Spinal cord (tissue), 10 donors: ENCODE measurements around the gene NYAP2. TPM values are rescaled to one million over a fixed set of nuclear protein-coding genes. Genes with fewer than 3 reads are reported as not detected.
A peak's percentile ranks its signal among the peaks of the same experiment; 100 is the strongest.

Experiments used
- DNase-seq, 6 donors: peaks; one replicate each; pipeline versions ENCODE4 v3.0.0 to v3.0.0-alpha.2; 2013 to 2015; ENCODE audit warnings: low spot score in 6 of 6, low read depth in 4 of 6
- H3K27ac ChIP-seq: one replicate; pipeline ENCODE4 v1.5.1; 2013; ENCODE audit warnings: low read depth, low read length, control low read depth
- H3K27me3 ChIP-seq: one replicate; pipeline ENCODE4 v1.6.1; 2013; ENCODE audit warnings: low read length; ENCODE audit not compliant: control insufficient read depth, insufficient read depth
- H3K36me3 ChIP-seq: one replicate; pipeline ENCODE4 v1.6.1; 2013; ENCODE audit warnings: low read length; ENCODE audit not compliant: control insufficient read depth, insufficient read depth
- H3K4me1 ChIP-seq: one replicate; pipeline ENCODE4 v1.6.1; 2013; ENCODE audit warnings: low read length; ENCODE audit not compliant: control insufficient read depth, insufficient read depth
- H3K4me3 ChIP-seq: one replicate; pipeline ENCODE4 v1.5.1; 2013; ENCODE audit warnings: low read depth, low read length, control low read depth
- H3K9me3 ChIP-seq: one replicate; pipeline ENCODE4 v1.6.1; 2013; ENCODE audit warnings: low read length; ENCODE audit not compliant: control insufficient read depth, insufficient read depth
- WGBS: methylation state at CpG from one replicate; pipeline ENCODE4 v1.1.5; 2013; ENCODE audit warnings: missing lambda C conversion rate; ENCODE audit not compliant: insufficient coverage; 5-methylcytosine and 5-hydroxymethylcytosine counted together
- polyA plus RNA-seq, 2 donors: library from polyadenylated mRNA; unstranded; fragments of 120-200 nt; gene quantifications; one replicate each; pipeline ENCODE4 v1.2.1, GENCODE V29; 2013; ENCODE audit not compliant: insufficient read length in 2 of 2
- total RNA-seq, 2 donors: library from RNA; depleted of rRNA in 1 of 2; stranded (reverse); fragments of 120-200 nt in 1 of 2; fragments of >200 nt in 1 of 2; gene quantifications; one replicate each; pipeline versions ENCODE4 v1.2.3 to v1.2.4, GENCODE V29; 2013 to 2014
- donor health status: healthy.

The NYAP2 gene
- total and polyA plus RNA-seq, 4 donors: 3.7 to 12.6 (median 7.2) TPM

DNA sequence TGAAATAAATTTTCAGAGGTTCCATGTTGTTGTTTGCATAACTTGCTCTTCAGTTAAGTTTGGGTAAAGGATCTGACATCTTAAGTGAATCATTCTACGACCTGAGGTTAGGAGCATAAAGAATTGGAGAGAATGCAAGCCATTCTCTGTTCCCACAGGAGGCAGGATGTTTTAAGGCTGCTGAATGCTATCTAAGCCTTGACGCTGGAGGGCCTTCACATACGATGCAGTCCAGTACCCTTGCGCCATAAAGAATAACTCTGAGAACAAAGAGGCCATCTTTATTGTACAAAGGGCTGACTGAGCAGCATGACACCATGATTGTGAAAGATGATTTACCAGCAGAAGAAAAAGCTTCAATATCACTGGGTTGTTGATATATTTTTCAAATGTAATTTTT is 198.4 kb downstream of the NYAP2 start:
- 33% methylated on average over 1 of the region's 4 CpGs for WGBS
- H3K4me1 ChIP-seq: no peaks in the 10 kb centered on the region
- DNase-seq: peak in 1 of 6 donors; percentile 34

DNA sequence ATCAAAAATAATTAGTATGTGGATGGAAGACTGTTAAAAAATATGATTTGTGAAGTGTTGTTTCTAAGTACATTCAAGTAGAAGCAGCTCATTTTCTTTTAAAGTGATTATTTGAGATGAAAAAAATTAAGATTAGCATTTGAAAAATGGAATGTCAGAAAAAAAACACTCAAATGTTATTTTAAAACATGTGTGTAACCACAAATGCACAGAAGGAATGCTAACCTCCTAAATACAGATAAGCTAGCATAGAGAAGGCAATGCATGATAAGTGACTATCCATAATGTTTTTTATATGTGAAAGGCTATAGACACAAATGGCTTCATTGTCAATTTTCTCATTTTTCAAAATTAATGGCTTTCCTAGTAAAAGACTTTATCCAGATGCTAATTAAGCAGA is 198.9 kb downstream of the NYAP2 start:
- Histone ChIP-seq H3K36me3 (no peaks in the 10 kb centered on the region), H3K27me3 (no peaks in the 10 kb centered on the region), H3K9me3 (peaks cover 1% of the 10 kb centered on the region), H3K4me1 (no peaks in the 10 kb centered on the region), H3K4me3 (no peak overlapping the region), H3K27ac (no peak overlapping the region)
- no peak for DNase-seq

More for the DNA sequence above, 198.4 kb downstream of the NYAP2 start:
- Histone ChIP-seq H3K27ac (no peak overlapping the region), H3K4me3 (no peak overlapping the region), H3K36me3 (no peaks in the 10 kb centered on the region), H3K27me3 (no peaks in the 10 kb centered on the region), H3K9me3 (peaks cover 1% of the 10 kb centered on the region)

DNA sequence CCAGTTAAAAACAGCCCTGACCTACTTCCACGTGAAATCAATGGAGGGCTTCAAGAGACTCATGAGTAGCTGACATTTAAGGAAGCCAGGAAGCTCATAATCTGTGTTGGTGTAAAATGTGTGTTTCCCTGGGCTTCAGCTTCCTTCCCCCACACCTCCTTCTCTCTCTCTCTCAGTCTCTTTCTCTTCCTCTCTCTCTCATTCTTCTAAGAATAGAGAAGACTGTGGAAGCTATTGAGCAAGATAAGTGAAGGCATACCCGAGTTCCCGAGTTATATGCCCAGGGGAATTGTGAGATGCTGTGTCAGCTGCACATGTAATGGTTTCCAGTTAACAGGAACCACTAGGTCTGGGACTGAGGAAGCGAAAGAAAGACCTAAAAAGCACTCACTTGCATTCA is 199.4 kb downstream of the NYAP2 start:
- Histone ChIP-seq H3K4me3 (no peak overlapping the region), H3K27ac (no peak overlapping the region), H3K4me1 (no peaks in the 10 kb centered on the region), H3K36me3 (no peaks in the 10 kb centered on the region), H3K27me3 (no peaks in the 10 kb centered on the region), H3K9me3 (peaks cover 1% of the 10 kb centered on the region)
- no CpG with 5 or more reads among the region's 4 CpGs for WGBS
- DNase-seq: peak in 2 of 6 donors; percentile 6 to 21

DNA sequence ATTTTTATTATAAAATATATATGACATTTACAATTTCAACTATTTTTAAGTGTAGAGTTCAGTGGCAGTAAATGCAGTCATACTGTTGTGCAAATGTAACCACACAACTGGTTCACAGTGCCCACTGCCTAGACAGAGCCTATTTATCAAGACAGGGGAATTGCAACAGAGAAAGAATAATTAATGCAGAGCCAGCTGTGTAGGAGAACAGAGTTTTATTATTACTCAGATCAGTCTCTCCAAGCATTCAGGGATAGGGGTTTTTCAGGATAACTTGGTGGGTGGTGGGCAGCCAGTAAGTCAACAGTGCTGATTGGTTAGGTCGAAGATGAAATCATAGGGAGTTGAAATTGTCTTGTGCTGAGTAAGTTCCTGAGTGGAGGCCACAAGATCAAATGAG is 200.3 kb downstream of the NYAP2 start:
- H3K4me1 ChIP-seq: no peaks in the 10 kb centered on the region
- no peak overlapping the region for H3K27ac ChIP-seq
- no peaks in the 10 kb centered on the region for H3K27me3 ChIP-seq
- H3K9me3 ChIP-seq: peaks cover 1% of the 10 kb centered on the region
- 100% methylated on average over 1 of the region's 1 CpG for WGBS
- no peaks in the 10 kb centered on the region for H3K36me3 ChIP-seq
- no peak for DNase-seq
- H3K4me3 ChIP-seq: no peak overlapping the region

GRCh38 chr2:225600444-225600843 is 200.9 kb downstream of the NYAP2 start:
- H3K4me3 ChIP-seq: no peak overlapping the region
- no peak overlapping the region for H3K27ac ChIP-seq
- peaks cover 1% of the 10 kb centered on the region for H3K9me3 ChIP-seq
- H3K36me3 ChIP-seq: no peaks in the 10 kb centered on the region
- DNase-seq: no peak
- no peaks in the 10 kb centered on the region for H3K27me3 ChIP-seq
- no peaks in the 10 kb centered on the region for H3K4me1 ChIP-seq

- 100% methylated on average over 2 of the region's 4 CpGs for WGBS
Measured at GRCh38 chr2:225600865-225601264, 201.4 kb downstream of the NYAP2 start.

GRCh38 chr2:225602205-225602604 is 202.7 kb downstream of the NYAP2 start:
- no peaks in the 10 kb centered on the region for H3K27me3 ChIP-seq
- H3K9me3 ChIP-seq: peaks cover 1% of the 10 kb centered on the region
- no peak for DNase-seq
- 93% methylated on average over 4 of the region's 4 CpGs for WGBS
- H3K36me3 ChIP-seq: no peaks in the 10 kb centered on the region
- H3K4me3 ChIP-seq: no peak overlapping the region
- H3K27ac ChIP-seq: no peak overlapping the region
- no peaks in the 10 kb centered on the region for H3K4me1 ChIP-seq

More at GRCh38 chr2:225600865-225601264, 201.4 kb downstream of the NYAP2 start:
- no peak overlapping the region for H3K27ac ChIP-seq
- H3K9me3 ChIP-seq: peaks cover 1% of the 10 kb centered on the region
- no peaks in the 10 kb centered on the region for H3K4me1 ChIP-seq
- H3K4me3 ChIP-seq: no peak overlapping the region
- no peak for DNase-seq
- no peaks in the 10 kb centered on the region for H3K36me3 ChIP-seq
- no peaks in the 10 kb centered on the region for H3K27me3 ChIP-seq

DNA sequence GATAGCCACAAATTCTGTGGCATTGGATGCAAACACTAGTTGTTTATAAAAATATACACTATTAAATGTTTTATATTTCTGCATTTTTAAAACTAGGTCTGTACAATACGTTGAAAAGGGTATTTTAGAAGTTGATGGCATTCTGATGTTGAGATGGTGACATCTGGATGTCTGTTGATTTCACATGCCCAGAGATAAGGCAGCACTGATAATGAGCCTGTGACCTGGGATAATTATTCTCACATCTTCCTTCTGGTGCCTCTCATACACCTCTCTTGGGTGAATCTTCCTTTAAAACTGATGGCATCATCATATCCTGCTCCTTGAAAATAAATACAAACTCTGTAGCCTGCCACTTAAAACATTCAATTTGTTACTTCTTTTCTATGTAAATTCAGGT is 208.6 kb downstream of the NYAP2 start:
- no peak overlapping the region for H3K27ac ChIP-seq
- WGBS: no CpG with 5 or more reads among the region's 1 CpG
- no peaks in the 10 kb centered on the region for H3K9me3 ChIP-seq
- DNase-seq: no peak
- no peaks in the 10 kb centered on the region for H3K36me3 ChIP-seq
- H3K4me3 ChIP-seq: no peak overlapping the region
- H3K27me3 ChIP-seq: no peaks in the 10 kb centered on the region
- no peaks in the 10 kb centered on the region for H3K4me1 ChIP-seq

GRCh38 chr2:225612636-225613035 is 213.1 kb downstream of the NYAP2 start:
- no CpG with 5 or more reads among the region's 1 CpG for WGBS

GRCh38 chr2:225614915-225615314 is 215.4 kb downstream of the NYAP2 start:
- Histone ChIP-seq H3K4me1 (no peaks in the 10 kb centered on the region), H3K4me3 (no peak overlapping the region), H3K9me3 (no peaks in the 10 kb centered on the region), H3K27ac (no peak overlapping the region), H3K27me3 (no peaks in the 10 kb centered on the region), H3K36me3 (no peaks in the 10 kb centered on the region)
- no peak for DNase-seq
- 65% methylated on average over 2 of the region's 2 CpGs for WGBS

More at GRCh38 chr2:225612636-225613035, 213.1 kb downstream of the NYAP2 start:
- no peak overlapping the region for H3K4me3 ChIP-seq
- H3K36me3 ChIP-seq: no peaks in the 10 kb centered on the region
- no peaks in the 10 kb centered on the region for H3K4me1 ChIP-seq
- no peak overlapping the region for H3K27ac ChIP-seq
- H3K9me3 ChIP-seq: no peaks in the 10 kb centered on the region
- H3K27me3 ChIP-seq: no peaks in the 10 kb centered on the region
- DNase-seq: no peak
